GM19468 (cell line): ENCODE measurements around the gene LCE3A.
"Not testable (repeated sequence)": the region's sequence is repeated elsewhere in the genome, so short reads cannot be mapped to it uniquely, and the experiment has no call there.

Source experiments
- ATAC-seq: cut with Tn5 transposase; IDR thresholded peaks from one replicate; pipeline ENCODE4 v1.9.1; 2021; ENCODE audit warnings: mild to moderate bottlenecking, moderate library complexity, moderate number of reproducible peaks; ENCODE audit not compliant: unreplicated experiment; ENCODE audit errors: extremely low read depth

LCE3A gene

GRCh38 chr1:152622803-152623202 lies at the start of gene LCE3A:
Gene LCE3A (minus strand): TSS chr1:152623103. CDS start chr1:152623103, 0 bp downstream.
- ATAC-seq, result no peak

- no peak for ATAC-seq
Measured at GRCh38 chr1:152667648-152668047, 44.7 kb upstream of the LCE3A start.

- not testable (repeated sequence) for ATAC-seq
Measured at GRCh38 chr1:152666171-152666570, 43.3 kb upstream of the LCE3A start.

GRCh38 chr1:152663098-152663497 lies 40.2 kb upstream of the LCE3A start, which contains the start of gene LCE2D:
Gene LCE2D (plus strand): TSS chr1:152663380. CDS start chr1:152664106, 726 bp downstream.
- ATAC-seq, result no peak

- ATAC-seq, result no peak
Measured at GRCh38 chr1:152658649-152659048, 35.7 kb upstream of the LCE3A start.

GRCh38 chr1:152657677-152658076 lies 34.8 kb upstream of the LCE3A start:
- ATAC-seq, result no peak

- ATAC-seq, result no peak
Measured at GRCh38 chr1:152656459-152656858, 33.6 kb upstream of the LCE3A start.

- no peak for ATAC-seq
Measured at GRCh38 chr1:152654110-152654509, 31.2 kb upstream of the LCE3A start.

GRCh38 chr1:152646656-152647055 lies 23.8 kb upstream of the LCE3A start:
- no peak for ATAC-seq

- no peak for ATAC-seq
Measured at GRCh38 chr1:152645146-152645545, 22.2 kb upstream of the LCE3A start.

GRCh38 chr1:152643945-152644344 lies 21.0 kb upstream of the LCE3A start:
- ATAC-seq, result no peak

- no peak for ATAC-seq
Measured at GRCh38 chr1:152640351-152640750, 17.4 kb upstream of the LCE3A start.

- no peak for ATAC-seq
Measured at GRCh38 chr1:152630596-152630995, 7.7 kb upstream of the LCE3A start.

- ATAC-seq, result no peak
Measured at GRCh38 chr1:152626744-152627143, 3.8 kb upstream of the LCE3A start.

GRCh38 chr1:152623203-152623844 lies 421 bp upstream of the LCE3A start:
- no peak for ATAC-seq

- ATAC-seq, result no peak
Measured at GRCh38 chr1:152621993-152622392, 910 bp downstream of the LCE3A start.

GRCh38 chr1:152613511-152613910 lies 9.4 kb downstream of the LCE3A start, which contains the start of gene LCE3B:
Gene LCE3B (plus strand): TSS chr1:152613811. CDS start chr1:152613811, 0 bp downstream.
- ATAC-seq, result no peak

- no peak for ATAC-seq
Measured at GRCh38 chr1:152599934-152600333, 23.0 kb downstream of the LCE3A start, which contains the start of gene LCE3C. Gene LCE3C (plus strand): TSS chr1:152600234. CDS start chr1:152600732, 498 bp downstream.

GRCh38 chr1:152596986-152597385 lies 25.9 kb downstream of the LCE3A start:
- ATAC-seq, result no peak

- ATAC-seq, result no peak
Measured at GRCh38 chr1:152585586-152585985, 37.3 kb downstream of the LCE3A start.

GRCh38 chr1:152582647-152583046 lies 40.3 kb downstream of the LCE3A start:
- ATAC-seq, result no peak

- no peak for ATAC-seq
Measured at GRCh38 chr1:152580433-152580832, 42.5 kb downstream of the LCE3A start, which contains the start of gene LCE3D. Gene LCE3D (minus strand): TSS chr1:152580516. CDS start chr1:152579936, 580 bp downstream.
